Mesodermal cell (in vitro differentiated cells): ENCODE measurements around the gene DISC1.

Source experiments
- H3K27ac ChIP-seq: 2 replicates; pipeline ENCODE4 v1.7.0; 2013; ENCODE audit warnings: mild to moderate bottlenecking, low read depth, low read length, moderate library complexity; ENCODE audit not compliant: severe bottlenecking
- H3K36me3 ChIP-seq: 2 replicates; pipeline ENCODE4 v1.7.1; 2013; ENCODE audit warnings: mild to moderate bottlenecking, low read length, moderate library complexity; ENCODE audit not compliant: control insufficient read depth, insufficient read depth
- H3K4me1 ChIP-seq: one replicate; pipeline ENCODE4 v1.7.1; 2013; ENCODE audit warnings: mild to moderate bottlenecking, low read length; ENCODE audit not compliant: insufficient read depth, control insufficient read depth, poor library complexity, severe bottlenecking
- H3K4me3 ChIP-seq: 2 replicates; pipeline ENCODE4 v1.7.0; 2013; ENCODE audit warnings: low read length, control low read depth, mild to moderate bottlenecking; ENCODE audit not compliant: insufficient read depth, poor library complexity, severe bottlenecking; ENCODE audit errors: extremely low read depth
- H3K9me3 ChIP-seq: 2 replicates; pipeline ENCODE4 v1.7.1; 2013; ENCODE audit warnings: mild to moderate bottlenecking, low read length, moderate library complexity; ENCODE audit not compliant: control insufficient read depth
- WGBS, 2 experiments: methylation state at CpG; one replicate each; pipeline ENCODE4 v1.1.5; 2013; ENCODE audit warnings: missing lambda C conversion rate in 2 of 2; ENCODE audit not compliant: insufficient coverage in 2 of 2; 5-methylcytosine and 5-hydroxymethylcytosine counted together

The DISC1 gene

GRCh38 chr1:231919886-231920285 is 293.3 kb downstream of the DISC1 start:
- Histone ChIP-seq H3K27ac (no peak overlapping the region), H3K4me3 (no peak overlapping the region), H3K4me1 (peaks cover 31% of the 10 kb centered on the region), H3K36me3 (no peaks in the 10 kb centered on the region), H3K9me3 (peaks cover 5% of the 10 kb centered on the region)
- 77% methylated on average over 5 of the region's 7 CpGs; no CpG with 5 or more reads in 1 of the 2 experiments for WGBS, 2 experiments

- H3K36me3 ChIP-seq = no peaks in the 10 kb centered on the region
- WGBS, 2 experiments = 87 to 97% methylated on average over 2 to 3 of the region's 4 CpGs
- peaks cover 31% of the 10 kb centered on the region for H3K4me1 ChIP-seq
- H3K27ac ChIP-seq = no peak overlapping the region
- no peaks in the 10 kb centered on the region for H3K9me3 ChIP-seq
- no peak overlapping the region for H3K4me3 ChIP-seq
Observed at GRCh38 chr1:231921646-231922345, 295.2 kb downstream of the DISC1 start.

- peaks cover 19% of the 10 kb centered on the region for H3K4me1 ChIP-seq
- no peaks in the 10 kb centered on the region for H3K36me3 ChIP-seq
- WGBS, 2 experiments = 90 to 95% methylated on average over 7 of the region's 12 CpGs
- no peak overlapping the region for H3K27ac ChIP-seq
- H3K4me3 ChIP-seq = no peak overlapping the region
- H3K9me3 ChIP-seq = no peaks in the 10 kb centered on the region
Observed at GRCh38 chr1:231923491-231924041, 297.0 kb downstream of the DISC1 start.

- no peaks in the 10 kb centered on the region for H3K9me3 ChIP-seq
- no peak overlapping the region for H3K4me3 ChIP-seq
- no peaks in the 10 kb centered on the region for H3K36me3 ChIP-seq
- peaks cover 13% of the 10 kb centered on the region for H3K4me1 ChIP-seq
- WGBS, 2 experiments = 94 to 95% methylated on average over 5 to 7 of the region's 7 CpGs
- H3K27ac ChIP-seq = peak overlapping the region; percentile 25
Observed at GRCh38 chr1:231924180-231924579, 297.6 kb downstream of the DISC1 start.

GRCh38 chr1:231925864-231926263 is 299.3 kb downstream of the DISC1 start:
- H3K9me3 ChIP-seq = no peaks in the 10 kb centered on the region
- 100% methylated on average over 1 to 2 of the region's 3 CpGs for WGBS, 2 experiments
- H3K36me3 ChIP-seq = no peaks in the 10 kb centered on the region
- peaks cover 9% of the 10 kb centered on the region for H3K4me1 ChIP-seq
- no peak overlapping the region for H3K27ac ChIP-seq
- H3K4me3 ChIP-seq = no peak overlapping the region

- Histone ChIP-seq H3K4me3 (no peak overlapping the region), H3K36me3 (no peaks in the 10 kb centered on the region), H3K4me1 (peaks cover 9% of the 10 kb centered on the region), H3K27ac (no peak overlapping the region), H3K9me3 (no peaks in the 10 kb centered on the region)
- 100% methylated on average over 1 of the region's 1 CpG; no CpG with 5 or more reads in 1 of the 2 experiments for WGBS, 2 experiments
Observed at GRCh38 chr1:231926340-231926739, 299.8 kb downstream of the DISC1 start.

- H3K4me1 ChIP-seq = peaks cover 9% of the 10 kb centered on the region
- H3K27ac ChIP-seq = no peak overlapping the region
- no peaks in the 10 kb centered on the region for H3K36me3 ChIP-seq
- peaks cover 4% of the 10 kb centered on the region for H3K9me3 ChIP-seq
- 88 to 100% methylated on average over 1 of the region's 2 CpGs for WGBS, 2 experiments
- H3K4me3 ChIP-seq = no peak overlapping the region
Observed at GRCh38 chr1:231926933-231927332, 300.3 kb downstream of the DISC1 start.

GRCh38 chr1:231927431-231927830 is 300.8 kb downstream of the DISC1 start:
- H3K27ac ChIP-seq = no peak overlapping the region
- WGBS, 2 experiments = 81 to 95% methylated on average over 6 of the region's 7 CpGs
- no peaks in the 10 kb centered on the region for H3K36me3 ChIP-seq
- H3K4me1 ChIP-seq = peaks cover 9% of the 10 kb centered on the region
- no peak overlapping the region for H3K4me3 ChIP-seq
- H3K9me3 ChIP-seq = peaks cover 7% of the 10 kb centered on the region

- no peaks in the 10 kb centered on the region for H3K36me3 ChIP-seq
- H3K4me1 ChIP-seq = peaks cover 9% of the 10 kb centered on the region
- peaks cover 7% of the 10 kb centered on the region for H3K9me3 ChIP-seq
- no peak overlapping the region for H3K4me3 ChIP-seq
- 23 to 48% methylated on average over 6 to 8 of the region's 8 CpGs for WGBS, 2 experiments
- H3K27ac ChIP-seq = peak overlapping the region; percentile 90
Observed at GRCh38 chr1:231929311-231929710, 302.7 kb downstream of the DISC1 start.

GRCh38 chr1:231930257-231930947 is 303.8 kb downstream of the DISC1 start:
- Histone ChIP-seq H3K9me3 (peaks cover 7% of the 10 kb centered on the region), H3K4me1 (peaks cover 9% of the 10 kb centered on the region), H3K27ac (peak overlapping the region; percentile 90), H3K4me3 (no peak overlapping the region), H3K36me3 (no peaks in the 10 kb centered on the region)
- 85 to 94% methylated on average over 3 to 7 of the region's 7 CpGs for WGBS, 2 experiments

- Histone ChIP-seq H3K36me3 (no peaks in the 10 kb centered on the region), H3K27ac (no peak overlapping the region), H3K4me3 (no peak overlapping the region), H3K9me3 (peaks cover 7% of the 10 kb centered on the region), H3K4me1 (peaks cover 9% of the 10 kb centered on the region)
- WGBS, 2 experiments = 90 to 96% methylated on average over 4 of the region's 4 CpGs
Observed at GRCh38 chr1:231931146-231931545, 304.6 kb downstream of the DISC1 start.
